DMS114 treated with DMSO at 0.1 percent for 48 hours (cell line): ENCODE data around the gene PRKD1.

ENCODE experiments used
- DNase-seq: peaks from one replicate; lab custom pipeline; 2025; ENCODE audit not compliant: unreplicated experiment; lab: John Stamatoyannopoulos, UW

Gene PRKD1

DNA sequence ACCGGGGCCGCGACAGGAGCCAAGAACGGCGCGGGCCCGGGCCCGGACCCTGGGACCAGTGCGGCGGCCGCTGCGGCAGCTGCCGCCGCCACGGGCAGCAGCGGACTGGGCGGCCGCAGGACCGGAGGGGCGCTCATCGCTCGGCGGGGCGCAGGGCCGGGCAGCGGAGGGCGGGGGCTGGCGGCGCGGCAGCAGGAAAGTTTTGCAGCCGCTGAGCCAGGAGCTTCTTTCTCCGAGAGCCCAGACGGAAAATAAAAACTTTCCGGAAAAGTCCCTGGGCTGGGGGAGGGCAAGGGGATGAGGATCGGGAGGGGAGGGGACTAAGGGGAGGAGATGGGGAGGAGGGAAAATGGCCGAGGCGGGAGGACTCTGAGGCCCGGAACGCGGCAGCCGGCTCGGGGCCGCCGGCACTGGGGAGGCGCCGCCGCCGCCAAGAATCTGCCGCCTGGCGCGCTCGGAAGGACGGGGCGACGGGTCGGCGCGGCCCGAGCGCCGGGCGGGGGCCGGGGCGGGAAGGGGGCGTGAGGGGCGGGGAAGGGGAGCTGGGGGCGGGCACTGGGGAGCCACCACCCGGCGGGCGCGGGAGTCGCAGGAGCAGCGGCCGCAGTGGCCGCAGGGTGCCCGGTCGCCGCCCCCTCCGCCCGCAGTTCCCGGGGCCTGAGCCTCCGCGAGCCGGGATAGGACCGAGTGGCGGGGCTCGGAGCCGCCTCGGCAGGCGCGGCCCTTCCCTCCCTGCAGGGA is at the start of gene PRKD1:
Gene PRKD1 (minus strand): TSS at position 472 of the 741 bp plus-strand sequence.
- DNase-seq: peak; percentile 49

DNA sequence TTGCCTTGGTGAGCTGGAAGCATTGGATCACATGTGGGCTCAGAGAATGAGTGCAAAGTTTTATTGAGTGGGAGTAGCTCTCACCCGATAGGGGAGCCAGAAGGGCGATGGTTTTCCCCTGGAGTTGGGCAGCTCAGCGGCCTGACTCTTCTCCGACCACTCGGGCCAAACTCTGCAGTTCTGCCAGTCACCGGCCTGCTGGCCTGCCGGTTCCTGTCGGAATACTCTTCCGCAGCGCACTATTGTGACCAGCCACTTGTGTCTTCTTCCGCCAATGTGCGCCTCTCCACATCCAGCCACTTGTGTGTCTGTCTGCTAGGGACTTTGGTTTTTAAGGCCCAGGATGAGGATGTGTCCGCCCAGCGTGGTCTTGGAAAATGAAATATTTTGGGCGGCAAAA is 43.5 kb upstream of the PRKD1 start:
- no peak for DNase-seq

DNA sequence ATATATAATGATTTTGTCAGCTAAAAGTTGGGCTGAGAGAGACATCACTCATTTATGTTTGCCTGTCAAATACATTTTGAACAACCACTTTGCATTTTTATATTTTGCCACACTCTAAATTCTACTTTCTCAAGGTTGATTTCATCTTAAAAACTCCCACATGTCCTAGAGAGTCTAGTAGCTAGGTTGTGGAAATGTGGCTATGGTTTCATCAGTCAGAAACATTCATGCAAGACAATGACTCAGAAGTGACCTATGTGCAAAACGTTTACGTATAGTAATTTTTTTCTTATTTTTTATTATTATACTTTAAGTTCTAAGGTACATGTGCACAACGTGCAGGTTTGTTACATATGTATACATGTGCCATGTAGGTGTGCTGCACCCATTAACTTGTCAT is 27.4 kb upstream of the PRKD1 start:
- DNase-seq: no peak

DNA sequence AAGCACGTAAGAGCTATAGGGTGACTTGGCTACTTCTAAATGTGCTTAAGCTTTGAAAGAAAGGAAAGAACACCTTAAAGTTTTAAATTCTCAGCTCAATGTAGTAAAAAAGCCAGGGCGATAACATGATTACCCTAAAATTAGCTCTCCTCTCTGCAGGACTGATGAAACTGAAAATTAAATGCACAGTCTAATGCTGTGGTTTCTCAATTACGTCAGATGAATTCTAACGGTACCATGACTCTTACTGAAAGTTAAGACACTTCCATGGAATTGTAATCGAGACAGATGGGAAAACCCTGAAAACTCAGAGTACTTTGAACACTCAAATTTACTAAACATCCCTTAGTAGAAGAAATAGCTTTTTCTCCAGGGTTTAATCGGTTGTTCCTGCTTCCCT is 25.9 kb upstream of the PRKD1 start:
- no peak for DNase-seq

DNA sequence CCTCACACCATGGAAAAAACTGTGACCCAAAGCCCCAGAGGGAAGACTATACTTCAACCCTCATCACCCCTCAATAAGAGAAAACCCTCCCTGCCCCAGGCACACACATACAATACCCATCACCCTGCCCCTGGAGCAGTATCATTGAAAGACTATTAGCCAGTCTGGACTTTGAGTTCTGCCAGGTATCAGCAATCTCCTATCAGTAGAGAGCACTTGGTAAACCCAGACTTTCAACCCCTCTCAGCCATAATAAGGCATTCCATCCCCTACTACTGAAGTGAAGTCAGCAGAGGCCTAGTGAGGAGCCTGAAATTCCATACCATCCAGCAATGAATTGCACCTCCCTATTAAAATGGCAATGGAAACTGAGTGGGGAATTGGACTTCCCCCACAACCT is 16.4 kb upstream of the PRKD1 start:
- no peak for DNase-seq

DNA sequence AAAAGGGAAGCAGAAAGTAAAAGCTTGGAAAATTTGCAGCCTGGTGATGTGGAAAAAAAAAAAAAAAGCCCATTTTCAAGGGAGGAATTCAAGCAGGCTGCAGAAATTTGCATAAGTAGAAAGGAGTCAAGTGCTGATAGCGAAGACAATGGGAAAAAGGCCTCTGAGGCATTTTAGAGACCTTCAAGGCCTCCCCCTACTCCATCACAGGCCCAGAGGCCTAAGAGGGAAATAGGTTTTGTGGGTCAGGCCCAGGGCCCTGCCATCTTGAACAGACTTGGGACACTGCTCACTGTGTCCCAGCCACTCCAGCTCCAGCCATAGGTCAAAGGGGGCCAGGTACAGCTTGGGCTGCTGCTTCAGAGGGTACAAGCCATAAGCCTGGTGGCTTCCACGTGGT is 13.8 kb upstream of the PRKD1 start:
- no peak for DNase-seq

DNA sequence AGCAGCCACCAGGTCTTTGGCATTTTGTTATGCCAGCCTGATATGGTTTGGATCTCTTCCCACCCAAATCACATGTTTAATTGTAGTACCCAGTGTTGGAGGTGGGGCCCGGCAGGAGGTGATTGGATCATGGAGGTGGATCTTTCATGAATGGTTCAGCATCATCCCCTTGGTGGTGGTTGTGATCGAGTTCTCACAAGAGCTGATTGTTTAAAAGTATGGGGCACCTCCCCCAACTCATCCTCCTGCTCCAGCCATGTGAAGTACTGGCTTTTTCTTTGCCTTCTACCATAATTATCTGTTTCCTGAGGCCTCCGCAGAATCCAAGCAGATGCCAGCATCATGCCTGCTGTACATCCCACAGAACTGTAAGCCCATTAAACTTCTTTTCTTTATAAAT is 12.8 kb upstream of the PRKD1 start:
- DNase-seq: no peak

DNA sequence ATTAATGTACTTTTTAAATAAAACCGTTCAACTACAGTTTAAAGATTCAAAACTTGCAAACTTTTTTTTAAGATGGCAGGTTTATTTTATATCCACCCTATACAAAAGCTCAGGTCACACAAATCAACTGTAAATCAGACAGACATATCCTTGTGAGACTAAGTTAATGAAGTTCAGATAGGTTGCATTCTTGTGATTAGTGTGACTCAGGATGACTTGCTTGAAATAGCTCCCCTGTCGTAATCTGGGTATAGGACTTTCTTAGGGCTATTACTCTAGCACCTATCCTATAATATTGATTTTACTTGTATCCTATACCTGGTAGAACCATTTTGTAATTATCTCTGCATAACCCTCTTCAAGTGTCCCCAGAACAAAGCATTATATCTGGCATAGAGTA is 9.5 kb upstream of the PRKD1 start:
- no peak for DNase-seq

DNA sequence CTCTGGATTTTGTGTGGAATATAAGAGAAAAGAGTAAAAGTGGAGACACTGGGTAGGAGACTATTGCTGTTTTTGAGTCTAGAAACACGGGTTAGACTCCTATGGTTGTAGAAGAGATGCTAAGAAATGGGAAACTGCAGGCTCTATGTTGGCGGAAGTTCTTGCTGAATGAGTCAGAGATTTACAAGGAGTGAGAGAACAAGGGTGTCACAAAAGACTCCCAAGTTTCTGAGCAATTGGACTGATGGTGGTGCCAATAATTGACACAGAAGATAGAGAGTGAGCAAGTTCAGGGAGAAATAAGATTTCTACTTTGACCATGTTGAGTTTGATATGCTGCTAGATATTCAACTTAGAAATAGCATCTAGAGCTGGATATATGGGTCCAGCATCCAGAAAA is 2.6 kb upstream of the PRKD1 start:
- no peak for DNase-seq

DNA sequence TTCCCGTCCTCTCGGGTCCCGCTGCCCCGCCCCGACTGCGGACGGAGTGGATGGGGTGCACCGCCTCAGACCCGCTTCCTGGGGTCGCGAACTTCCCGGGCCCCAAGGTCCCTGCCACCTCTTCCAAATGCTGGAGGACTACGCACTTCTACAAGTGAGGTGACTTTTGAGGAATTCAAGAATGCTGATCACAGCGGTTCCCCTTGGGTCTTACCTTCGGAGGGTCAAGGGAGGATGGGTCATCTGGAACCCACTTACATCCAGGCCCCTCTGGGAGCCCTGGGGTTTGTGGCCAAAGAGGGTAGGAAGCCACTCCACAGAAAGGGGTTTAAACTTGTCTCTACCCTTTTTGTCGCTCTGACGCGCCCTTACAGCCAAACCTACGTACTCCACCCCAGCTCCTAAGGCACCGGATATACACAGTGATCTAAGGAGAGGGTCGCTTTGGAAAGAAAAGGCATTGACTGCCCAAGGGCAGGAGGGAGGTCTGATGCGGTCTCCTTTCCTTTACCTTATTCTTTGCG is 532 bp upstream of the PRKD1 start:
- DNase-seq: no peak

DNA sequence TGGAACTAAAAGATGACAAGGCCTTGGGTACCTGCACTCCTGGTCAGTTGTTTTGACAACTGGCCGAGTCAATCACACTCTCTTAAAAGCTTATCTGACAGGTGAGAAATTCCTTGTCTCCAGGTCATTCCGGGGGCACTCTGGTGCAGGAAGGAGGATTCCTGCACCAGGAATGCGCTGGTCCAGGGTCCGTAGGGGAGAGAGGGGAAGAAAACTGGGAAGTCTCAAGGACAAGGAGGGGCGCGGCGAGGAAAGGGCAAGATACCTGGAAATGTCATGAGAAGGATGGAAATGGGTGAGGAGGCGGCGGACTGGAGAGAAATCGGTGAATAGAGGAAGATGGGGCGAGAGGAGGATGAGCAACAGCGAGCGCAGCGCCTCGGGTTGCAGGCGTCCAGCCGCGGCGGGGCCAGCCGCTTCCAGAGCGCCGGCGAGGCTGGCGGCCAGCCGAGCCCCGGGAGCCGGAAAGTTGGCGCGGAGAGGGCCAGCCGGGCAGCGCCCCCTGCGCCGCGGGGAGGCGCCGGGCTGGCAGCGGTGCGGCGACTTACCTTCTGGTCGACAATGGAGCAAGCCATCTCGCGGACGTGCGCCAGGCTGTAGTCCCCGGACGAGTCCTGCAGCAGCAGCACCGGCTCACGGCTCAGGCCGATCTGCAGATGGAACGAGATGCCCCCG is 809 bp downstream of the PRKD1 start:
- DNase-seq: no peak

DNA sequence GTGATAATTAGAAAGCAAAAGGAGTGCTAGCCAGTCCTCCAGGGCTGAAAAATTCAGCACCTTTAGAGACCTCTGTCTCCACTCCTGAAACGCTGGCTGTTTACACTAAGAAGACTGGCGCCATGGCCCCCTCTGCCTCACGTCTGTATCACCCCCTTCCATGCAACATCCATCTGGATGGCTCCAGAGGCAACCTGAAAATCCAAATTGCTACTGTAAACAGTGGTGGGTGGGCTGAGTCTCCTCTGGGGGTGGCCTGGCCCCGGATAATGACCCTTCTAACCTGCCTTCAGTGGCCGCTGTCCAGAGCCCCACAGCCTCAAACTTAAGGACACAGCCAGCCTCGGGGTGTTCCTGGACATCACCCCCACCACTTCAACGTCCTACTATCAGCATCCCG is 1.4 kb downstream of the PRKD1 start:
- DNase-seq: no peak

DNA sequence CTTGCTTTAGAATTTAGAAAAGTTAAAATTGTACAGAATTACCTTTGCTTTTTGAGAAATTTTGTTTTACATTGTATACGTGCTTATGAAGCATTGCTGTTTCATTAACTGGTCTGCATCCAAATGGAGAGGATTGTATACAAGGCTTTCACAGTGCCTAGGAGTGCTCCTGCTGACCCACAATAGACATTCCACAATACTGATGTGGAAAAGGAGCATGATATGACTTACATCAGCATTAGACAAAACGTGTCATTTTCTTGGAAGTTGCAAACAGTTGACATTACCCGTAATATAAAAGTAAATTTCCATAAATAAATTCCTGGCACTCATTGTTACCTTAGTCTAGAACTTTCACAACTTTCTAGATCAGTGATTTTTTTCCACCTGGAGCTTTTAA is 1.9 kb downstream of the PRKD1 start:
- no peak for DNase-seq

DNA sequence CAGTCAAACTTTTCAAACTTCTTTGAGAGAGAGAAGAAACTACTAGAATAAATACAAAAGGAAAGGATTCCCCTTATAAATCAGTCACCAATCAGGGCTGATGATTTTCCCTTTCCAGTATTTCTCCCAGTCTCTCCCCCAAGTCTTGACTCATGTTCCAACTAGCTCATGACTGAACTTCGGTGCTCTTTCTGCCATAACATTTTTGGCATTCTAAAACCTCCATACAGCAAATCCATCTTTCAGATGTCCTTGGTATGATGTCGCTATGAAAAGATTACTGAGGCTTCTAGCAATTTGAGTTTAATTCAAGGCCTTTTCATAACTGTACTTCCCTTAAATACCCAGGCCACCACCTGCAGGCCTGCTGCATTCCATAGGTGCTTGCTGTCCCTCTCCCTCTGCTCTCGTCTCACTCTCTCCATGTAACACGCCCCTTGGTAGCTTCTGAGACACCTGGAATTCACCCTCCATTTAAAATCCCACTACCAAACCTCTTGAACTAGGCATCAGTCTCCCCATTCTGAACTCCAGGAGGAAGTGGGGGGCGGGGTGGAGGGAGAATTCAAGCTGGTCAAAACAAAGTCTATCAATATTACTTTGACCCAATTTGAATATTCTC is 2.4 kb downstream of the PRKD1 start:
- DNase-seq: no peak

DNA sequence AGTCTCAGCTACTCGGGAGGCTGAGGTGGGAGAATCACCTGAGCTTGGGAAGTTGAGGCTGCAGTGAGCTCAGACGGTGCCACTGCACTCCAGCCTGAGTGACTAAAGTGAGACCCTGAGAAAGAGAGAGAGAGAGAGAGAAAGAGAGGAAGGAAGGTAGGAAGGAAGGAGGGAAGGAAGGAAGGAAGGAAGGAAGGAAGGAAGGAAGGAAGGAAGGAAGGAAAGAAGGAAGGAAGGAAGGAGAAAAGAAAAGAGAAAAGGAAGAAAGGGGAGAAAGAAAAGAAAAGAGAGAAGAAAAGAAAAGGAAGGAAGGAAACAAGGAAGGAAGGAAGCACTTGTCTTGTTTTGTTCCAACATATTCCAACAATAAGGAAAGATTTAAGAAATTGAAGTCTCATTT is 7.8 kb downstream of the PRKD1 start:
- DNase-seq: no peak

DNA sequence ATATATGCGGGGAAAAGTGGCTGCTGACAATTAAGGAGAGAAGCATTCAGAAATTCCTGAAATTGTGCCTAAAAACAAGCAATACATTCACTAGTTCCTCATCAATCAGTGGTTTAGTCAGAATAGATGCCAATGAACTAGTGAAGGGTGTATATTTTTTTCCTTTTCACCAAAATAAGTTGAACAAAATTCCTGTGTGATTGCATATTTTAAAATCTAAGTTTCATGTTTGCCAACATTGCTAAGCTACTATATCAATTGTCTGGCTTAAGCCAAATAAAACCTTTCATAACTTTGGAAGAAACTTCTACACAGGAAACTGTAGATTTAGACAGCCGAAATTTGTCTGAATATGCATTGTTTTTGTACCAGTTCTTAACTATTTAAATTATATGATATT is 8.7 kb downstream of the PRKD1 start:
- no peak for DNase-seq

DNA sequence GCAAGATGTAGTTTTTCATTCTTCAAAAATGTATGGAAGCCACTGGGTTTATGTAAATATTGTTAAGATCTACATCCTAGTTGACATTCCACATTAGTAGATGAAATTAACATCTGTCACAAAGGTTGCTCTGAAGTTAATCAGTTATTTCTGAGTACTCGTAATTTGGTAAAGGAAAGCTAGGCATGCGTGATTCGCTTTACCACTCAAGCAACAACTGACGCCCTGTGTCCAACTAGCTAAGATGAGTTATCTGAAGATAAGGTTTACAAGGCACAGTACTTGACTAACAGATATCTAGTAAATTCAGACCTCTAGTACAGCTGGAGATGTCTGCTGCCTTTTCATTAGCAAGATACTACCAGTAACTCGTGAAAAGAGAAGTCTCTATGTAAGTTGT is 14.1 kb downstream of the PRKD1 start:
- DNase-seq: no peak

DNA sequence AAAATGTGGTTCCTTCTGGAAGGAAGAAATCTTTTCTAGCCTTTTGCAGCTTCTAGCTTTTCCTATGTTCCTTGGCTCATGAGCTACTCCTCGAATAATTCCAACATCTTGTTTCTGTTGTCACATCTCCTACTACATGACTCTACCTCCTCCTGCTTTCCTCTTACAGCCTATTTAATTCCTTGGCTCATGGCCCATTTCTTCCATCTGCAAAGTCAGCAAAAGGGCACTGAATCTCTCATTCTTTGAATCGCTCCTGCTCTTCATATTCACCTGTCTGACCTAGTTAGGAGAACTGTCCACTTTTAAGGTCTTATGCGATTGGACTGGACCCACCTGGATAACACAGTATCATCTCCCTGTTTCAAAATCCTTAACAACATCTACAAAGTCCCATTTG is 15.8 kb downstream of the PRKD1 start:
- no peak for DNase-seq

DNA sequence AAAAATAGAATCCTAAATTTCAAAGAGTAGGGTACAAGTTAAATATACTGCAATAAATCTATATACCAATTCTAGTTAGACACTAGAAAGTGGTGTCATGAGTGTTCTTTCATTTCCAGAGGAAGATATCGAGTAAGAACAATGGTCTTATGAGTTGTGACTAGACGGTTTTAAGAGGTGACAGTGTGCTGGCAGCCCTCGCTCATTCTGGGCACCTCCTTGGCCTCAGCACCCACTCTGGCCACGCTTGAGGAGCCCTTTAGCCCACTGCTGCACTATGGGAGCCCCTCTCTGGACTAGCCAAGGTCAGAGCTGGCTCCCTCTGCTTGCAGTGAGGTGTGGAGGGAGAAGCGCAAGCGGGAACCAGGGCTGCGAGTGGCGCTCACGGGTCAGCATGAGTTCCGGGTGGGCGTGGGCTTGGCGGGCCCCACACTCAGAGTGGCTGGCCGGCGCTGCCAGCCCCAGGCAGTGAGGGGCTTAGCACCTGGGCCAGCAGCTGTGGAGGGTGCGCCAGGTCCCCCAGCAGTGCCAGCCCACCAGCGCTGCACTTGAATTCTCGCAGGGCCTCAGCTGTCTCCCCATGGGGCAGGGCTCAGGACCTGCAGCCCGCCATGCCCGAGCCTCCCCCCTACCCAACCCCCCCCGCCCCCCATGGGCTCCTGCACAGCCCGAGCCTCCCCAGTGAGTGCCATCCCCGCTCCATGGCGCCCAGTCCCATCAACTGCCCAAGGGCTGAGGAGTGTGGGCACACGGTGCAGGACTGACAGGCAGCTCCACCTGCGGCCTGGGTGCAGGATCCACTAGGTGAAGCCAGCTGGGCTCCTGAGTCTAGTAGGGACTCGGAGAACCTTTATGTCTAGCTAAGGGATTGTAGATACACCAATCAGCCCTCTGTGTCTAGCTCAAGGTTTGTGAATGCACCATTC is 18.7 kb downstream of the PRKD1 start:
- DNase-seq: no peak

DNA sequence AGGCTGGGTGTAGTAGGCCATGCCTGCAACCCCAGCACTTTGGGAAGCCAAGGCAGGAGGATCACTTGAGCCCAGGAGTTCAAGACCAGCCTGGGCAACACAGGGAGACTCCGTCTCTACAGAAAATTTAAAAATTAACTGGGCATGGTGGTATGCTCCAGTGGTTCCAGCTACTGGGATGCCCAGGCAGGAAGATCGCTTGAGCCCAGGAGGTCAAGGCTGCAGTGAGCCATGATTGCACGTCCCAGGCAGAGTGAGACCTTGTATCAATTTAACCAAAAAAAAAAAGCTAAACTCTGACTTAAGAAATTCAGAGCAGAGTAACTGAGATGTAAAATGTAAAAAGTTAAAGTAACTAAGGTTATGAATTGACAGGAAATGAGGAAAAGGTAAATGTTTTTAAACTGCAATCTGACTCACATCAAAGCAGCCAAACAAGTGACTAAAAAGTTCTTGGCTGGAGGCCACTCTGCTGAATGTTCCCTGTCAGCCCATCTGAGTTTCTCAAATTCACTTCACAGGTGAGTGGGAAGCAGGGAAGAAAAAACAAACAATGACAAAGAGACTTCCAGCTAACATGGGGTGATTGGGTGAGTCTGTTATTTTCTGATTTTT is 21.3 kb downstream of the PRKD1 start:
- DNase-seq: no peak

DNA sequence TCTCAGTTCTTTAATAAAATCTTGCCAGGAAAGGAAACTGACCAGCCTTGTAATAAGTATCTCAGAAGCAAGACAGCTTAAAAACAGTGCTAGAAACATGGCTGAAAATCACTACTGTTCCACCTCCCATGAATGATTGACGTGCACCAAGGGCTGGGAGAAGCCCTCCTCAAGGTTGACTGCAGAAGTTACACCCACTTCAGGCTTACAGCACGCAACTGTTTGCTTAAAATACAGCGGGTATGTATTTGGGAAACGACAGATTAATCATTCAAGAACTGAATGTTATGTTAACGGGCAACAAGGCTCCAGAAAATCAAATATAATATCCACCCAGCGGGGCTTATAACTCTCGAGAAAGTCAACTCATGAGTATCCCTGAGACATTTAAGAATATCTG is 22.1 kb downstream of the PRKD1 start:
- DNase-seq: no peak
